NT2/D1 (cell line): ENCODE measurements around the gene PRAC2.

Experiments used
- SUZ12 ChIP-seq: IDR thresholded peaks from 2 replicates; pipeline ENCODE4 v1.6.1; 2011; ENCODE audit not compliant: insufficient read length, insufficient read depth; ENCODE audit errors: extremely low read depth
- YY1 ChIP-seq: IDR thresholded peaks from 2 replicates; pipeline ENCODE4 v1.6.1; 2011; ENCODE audit not compliant: insufficient read length, insufficient read depth
- ZNF274 ChIP-seq: IDR thresholded peaks from 2 replicates; pipeline ENCODE4 v1.6.1; 2011; ENCODE audit warnings: mild to moderate bottlenecking, low read depth, low read length

GRCh38 chr17:48679385-48680096 lies 43.4 kb upstream of the PRAC2 start:
- TF ChIP-seq ZNF274 (no peak), SUZ12 (no peak), YY1 (no peak)
